Keratinocyte (primary cell): ENCODE data around the gene GPSM1. TPM values are rescaled to one million over a fixed set of nuclear protein-coding genes. Genes with fewer than 3 reads are reported as not detected.

Experiments
- DNase-seq: peaks from one replicate; pipeline ENCODE4 v3.0.0-alpha.2; 2011; ENCODE audit warnings: low read depth, missing footprints, low spot score
- FAIRE-seq: peaks from 2 replicates; lab custom pipeline; 2011; peaks lifted over from hg19 to GRCh38; lab: Jason Lieb, UNC
- H2AFZ ChIP-seq: 2 replicates; pipeline ENCODE4 v1.6.0; 2012; ENCODE audit warnings: low read length, control low read depth, inconsistent platforms; ENCODE audit not compliant: control insufficient read depth
- H3K27ac ChIP-seq: 2 replicates; pipeline ENCODE4 v1.5.1; 2011; ENCODE audit warnings: low read length; ENCODE audit not compliant: control insufficient read depth, insufficient read depth
- H3K27me3 ChIP-seq: 3 replicates; pipeline ENCODE4 v1.6.0; 2011; ENCODE audit warnings: low read length; ENCODE audit not compliant: control insufficient read depth, insufficient read depth; ENCODE audit errors: extremely low read depth
- H3K36me3 ChIP-seq, 2 experiments: 2 replicates in 1 of 2; 3 replicates in 1 of 2; pipeline ENCODE4 v1.5.1; 2011; ENCODE audit warnings: low read length in 2 of 2, mild to moderate bottlenecking in 1 of 2; ENCODE audit not compliant: control insufficient read depth in 2 of 2, insufficient read depth in 2 of 2; ENCODE audit errors: extremely low read depth in 1 of 2
- H3K4me1 ChIP-seq: 3 replicates; pipeline ENCODE4 v1.5.1; 2011; ENCODE audit warnings: low read length; ENCODE audit not compliant: control insufficient read depth, insufficient read depth; ENCODE audit errors: extremely low read depth
- H3K4me2 ChIP-seq: 3 replicates; pipeline ENCODE4 v1.6.0; 2011; ENCODE audit warnings: low read depth, low read length; ENCODE audit not compliant: control insufficient read depth, insufficient read depth; ENCODE audit errors: extremely low read depth
- H3K4me3 ChIP-seq, 3 experiments: fragments of 200-600 bp in 1 of 3; sonication (generic) in 1 of 3; 2 replicates in 2 of 3; 3 replicates in 1 of 3; pipeline ENCODE4 v1.5.1; 2011 to 2016; ENCODE audit warnings: low read length in 3 of 3, mild to moderate bottlenecking in 3 of 3, control low read depth in 2 of 3, inconsistent platforms in 1 of 3, low read depth in 1 of 3, mixed read lengths in 1 of 3, mixed run types in 1 of 3, moderate library complexity in 1 of 3; ENCODE audit not compliant: control insufficient read depth in 2 of 3, insufficient read depth in 2 of 3; ENCODE audit errors: extremely low read depth in 1 of 3
- H3K79me2 ChIP-seq: 2 replicates; pipeline ENCODE4 v1.6.0; 2012; ENCODE audit warnings: low read length; ENCODE audit not compliant: control insufficient read depth, insufficient read depth
- H3K9ac ChIP-seq: 3 replicates; pipeline ENCODE4 v1.6.0; 2011; ENCODE audit warnings: low read length; ENCODE audit not compliant: control insufficient read depth, insufficient read depth; ENCODE audit errors: extremely low read depth
- H3K9me1 ChIP-seq: 3 replicates; pipeline ENCODE4 v1.6.0; 2011; ENCODE audit warnings: low read length; ENCODE audit not compliant: control insufficient read depth, insufficient read depth; ENCODE audit errors: extremely low read depth
- H3K9me3 ChIP-seq: 2 replicates; pipeline ENCODE4 v1.5.1; 2012; ENCODE audit warnings: low read depth, low read length; ENCODE audit not compliant: control insufficient read depth
- H4K20me1 ChIP-seq: 3 replicates; pipeline ENCODE4 v1.6.0; 2011; ENCODE audit warnings: low read length; ENCODE audit not compliant: control insufficient read depth, insufficient read depth; ENCODE audit errors: extremely low read depth
- EZH2 ChIP-seq: IDR thresholded peaks from one replicate; pipeline ENCODE4 v1.6.1; 2012; ENCODE audit warnings: inconsistent platforms, mild to moderate bottlenecking, low read length, moderate library complexity
- dilution Hi-C: fragments of 300-500 bp; cut with MboI; formaldehyde crosslinking; loops from one replicate; pipeline ENCODE4 v1.7.0; 2020; ENCODE audit warnings: low sequenced_read_pairs; ENCODE audit not compliant: extremely low pct_ligation_motif_present
- polyA plus RNA-seq, 5 experiments: library from polyadenylated mRNA; depleted of rRNA in 3 of 5; stranded (reverse) in 3 of 5; stranded (forward) in 1 of 5; unstranded in 1 of 5; fragments of >200 nt; gene quantifications; 1 replicate in 1 of 5; 2 replicates in 3 of 5; 3 replicates in 1 of 5; pipeline versions ENCODE4 v1.2.1 to v1.2.3, GENCODE V29; 2011 to 2012; ENCODE audit warnings: missing spikeins in 2 of 5, low read depth in 1 of 5, low replicate concordance in 1 of 5
- TF ChIP-seq, protein P1 (sequence below), 3 experiments: IDR thresholded peaks in 1 of 3; conservative IDR thresholded peaks in 1 of 3; optimal IDR thresholded peaks in 1 of 3; 2 replicates in 2 of 3; 3 replicates in 1 of 3; pipeline versions ENCODE3 to v1.5.1; 2011; ENCODE audit warnings: low read length in 3 of 3, mild to moderate bottlenecking in 3 of 3, moderate library complexity in 2 of 3, control low read depth in 1 of 3, inconsistent platforms in 1 of 3; ENCODE audit not compliant: insufficient read depth in 2 of 3; ENCODE audit errors: extremely low read depth in 1 of 3

The GPSM1 gene
- polyA plus RNA-seq, 1 donor (not counting 4 experiments of a cell fraction or from before 2014, with no cell fraction given): 2.5 TPM

DNA sequence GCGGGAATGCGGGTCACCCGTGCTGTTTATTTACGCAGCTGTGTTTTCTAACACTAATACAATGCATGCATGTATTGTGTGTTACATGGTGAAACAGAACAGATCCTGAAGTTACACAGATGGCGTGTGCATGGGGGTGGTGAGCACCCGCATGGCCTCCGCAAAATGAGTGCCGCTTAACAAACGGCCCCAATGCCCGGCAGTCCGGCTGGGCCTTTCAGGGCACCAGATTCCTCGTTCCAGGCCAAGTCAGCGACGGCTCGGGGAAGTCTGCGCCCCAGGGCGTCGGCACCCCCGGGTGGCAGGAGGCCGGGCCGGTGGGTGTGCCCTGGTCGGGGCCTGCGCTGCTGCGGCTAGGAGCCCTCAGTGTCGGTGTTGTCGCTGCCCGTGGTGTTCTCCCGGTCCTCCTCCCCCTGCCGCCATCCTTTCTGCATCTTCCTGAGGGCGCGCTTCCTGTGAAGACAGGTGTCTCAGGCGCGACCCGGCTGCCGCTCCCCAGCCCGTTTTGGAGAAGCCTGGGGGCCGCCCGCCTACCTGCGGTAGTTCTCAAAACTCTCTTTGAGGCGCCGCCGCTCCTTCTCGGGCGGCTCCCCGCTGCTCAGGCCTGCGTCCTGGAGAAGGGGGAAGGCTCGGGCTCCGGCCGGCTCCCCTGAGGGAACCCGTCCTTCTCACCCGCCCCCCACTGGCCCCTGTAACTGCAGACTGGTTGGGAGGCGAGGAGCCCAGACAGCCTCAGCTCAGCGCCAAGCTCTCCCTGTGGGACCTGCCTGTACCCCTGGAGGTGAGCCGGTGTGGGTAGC is 36.8 kb downstream of the GPSM1 start:
- FAIRE-seq: no peak
- Histone ChIP-seq H3K4me3 (peak overlapping the region; percentile 18 to 55 (median 53)), H3K9me3 (no peaks in the 10 kb centered on the region), H3K4me1 (peaks cover 12% of the 10 kb centered on the region), H3K9me1 (no peaks in the 10 kb centered on the region), H3K27ac (no peak overlapping the region), H3K27me3 (no peaks in the 10 kb centered on the region), H3K9ac (no peak overlapping the region), H4K20me1 (no peaks in the 10 kb centered on the region), H2AFZ (no peak overlapping the region), H3K4me2 (peak overlapping the region; percentile 79), H3K79me2 (no peaks in the 10 kb centered on the region), H3K36me3 (peaks cover 0 to 3% of the 10 kb centered on the region in 2 experiments)
- no peak for TF ChIP-seq EZH2
- TF ChIP-seq, protein P1, sequence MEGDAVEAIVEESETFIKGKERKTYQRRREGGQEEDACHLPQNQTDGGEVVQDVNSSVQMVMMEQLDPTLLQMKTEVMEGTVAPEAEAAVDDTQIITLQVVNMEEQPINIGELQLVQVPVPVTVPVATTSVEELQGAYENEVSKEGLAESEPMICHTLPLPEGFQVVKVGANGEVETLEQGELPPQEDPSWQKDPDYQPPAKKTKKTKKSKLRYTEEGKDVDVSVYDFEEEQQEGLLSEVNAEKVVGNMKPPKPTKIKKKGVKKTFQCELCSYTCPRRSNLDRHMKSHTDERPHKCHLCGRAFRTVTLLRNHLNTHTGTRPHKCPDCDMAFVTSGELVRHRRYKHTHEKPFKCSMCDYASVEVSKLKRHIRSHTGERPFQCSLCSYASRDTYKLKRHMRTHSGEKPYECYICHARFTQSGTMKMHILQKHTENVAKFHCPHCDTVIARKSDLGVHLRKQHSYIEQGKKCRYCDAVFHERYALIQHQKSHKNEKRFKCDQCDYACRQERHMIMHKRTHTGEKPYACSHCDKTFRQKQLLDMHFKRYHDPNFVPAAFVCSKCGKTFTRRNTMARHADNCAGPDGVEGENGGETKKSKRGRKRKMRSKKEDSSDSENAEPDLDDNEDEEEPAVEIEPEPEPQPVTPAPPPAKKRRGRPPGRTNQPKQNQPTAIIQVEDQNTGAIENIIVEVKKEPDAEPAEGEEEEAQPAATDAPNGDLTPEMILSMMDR (optimal IDR thresholded peaks at IDR 0.05 in 1 of 3, IDR thresholded peaks at IDR 0.05 in 1 of 3, conservative IDR thresholded peaks at IDR 0.05 in 1 of 3; ENCODE audit: extremely low read depth in 1 of 3, insufficient read depth in 2 of 3, low read length in 3 of 3): no peak
- dilution Hi-C loops: no loop called here
- DNase-seq: no peak

DNA sequence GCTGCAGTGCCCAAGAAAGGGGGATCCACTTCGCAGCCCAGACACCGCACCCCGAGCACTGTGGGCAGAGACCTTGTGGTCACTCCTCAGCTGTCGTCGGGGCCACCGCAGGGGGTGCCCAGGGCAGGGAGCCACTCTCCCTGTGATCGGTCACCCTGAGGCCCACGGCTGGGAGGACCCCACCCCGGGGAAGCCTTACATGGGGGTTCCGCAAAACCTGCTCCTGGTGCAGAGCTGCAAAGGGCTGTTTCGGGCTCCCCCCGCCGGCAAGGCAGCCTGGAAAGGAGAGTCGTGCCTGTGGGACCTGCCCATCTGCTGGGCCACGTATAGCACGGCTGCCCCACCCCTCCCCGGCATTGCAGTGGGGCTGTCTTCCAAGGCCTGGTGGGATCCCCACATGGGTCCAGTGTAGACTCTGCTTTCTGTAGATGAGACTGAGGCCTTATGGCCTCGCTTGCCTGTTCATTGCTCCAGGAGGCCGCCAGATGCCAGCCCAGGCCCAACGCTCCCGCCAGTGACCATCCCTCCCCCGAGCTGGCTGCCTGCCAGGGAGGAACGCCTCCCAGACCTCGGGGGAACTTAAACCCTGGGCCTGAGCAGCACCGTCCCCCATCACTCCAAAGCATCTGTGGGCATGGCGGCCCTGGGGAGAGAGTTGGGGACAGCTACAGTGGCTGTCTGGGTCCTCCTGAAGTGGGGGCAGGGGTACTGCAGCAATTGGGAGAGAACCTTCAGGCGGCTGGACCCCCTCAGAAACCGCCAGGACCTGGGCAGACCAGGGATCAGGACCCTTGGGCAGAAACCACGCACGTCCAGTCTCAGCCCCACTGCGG is 37.8 kb downstream of the GPSM1 start:
- dilution Hi-C loops: no loop called here
- no peak overlapping the region for H3K27ac ChIP-seq
- no peak for DNase-seq

More for the DNA sequence above, 37.8 kb downstream of the GPSM1 start:
- Histone ChIP-seq H3K4me2 (no peak overlapping the region), H3K9me3 (no peaks in the 10 kb centered on the region), H3K9ac (no peak overlapping the region), H3K4me3 (no peak overlapping the region), H3K36me3 (peaks cover 0 to 3% of the 10 kb centered on the region in 2 experiments), H3K79me2 (no peaks in the 10 kb centered on the region), H4K20me1 (no peaks in the 10 kb centered on the region), H2AFZ (no peak overlapping the region), H3K27me3 (no peaks in the 10 kb centered on the region), H3K4me1 (peaks cover 12% of the 10 kb centered on the region), H3K9me1 (no peaks in the 10 kb centered on the region)
- no peak for FAIRE-seq
- TF ChIP-seq, protein P1 (optimal IDR thresholded peaks at IDR 0.05 in 1 of 3, IDR thresholded peaks at IDR 0.05 in 1 of 3, conservative IDR thresholded peaks at IDR 0.05 in 1 of 3; ENCODE audit: extremely low read depth in 1 of 3, insufficient read depth in 2 of 3, low read length in 3 of 3): no peak
- TF ChIP-seq EZH2: no peak
